COLO829 (cell line): Measurements from ENCODE around the gene LRRC37A2.
"Not testable (repeated sequence)": the region's sequence is repeated elsewhere in the genome, so short reads cannot be mapped to it uniquely, and the experiment has no call there.

ENCODE experiments used
- DNase-seq: peaks from one replicate; pipeline ENCODE4 v3.0.0; 2012; ENCODE audit warnings: low spot score

LRRC37A2 gene

GRCh38 chr17:46598344-46598931, 86.2 kb downstream of the LRRC37A2 start:
- not testable (repeated sequence) for DNase-seq

- not testable (repeated sequence) for DNase-seq
These were observed 88.5 kb downstream of the LRRC37A2 start for GRCh38 chr17:46600767-46601166.

GRCh38 chr17:46603125-46603524, 90.9 kb downstream of the LRRC37A2 start:
- not testable (repeated sequence) for DNase-seq
